Measurements from ENCODE around the gene BCL7B.

DNA sequence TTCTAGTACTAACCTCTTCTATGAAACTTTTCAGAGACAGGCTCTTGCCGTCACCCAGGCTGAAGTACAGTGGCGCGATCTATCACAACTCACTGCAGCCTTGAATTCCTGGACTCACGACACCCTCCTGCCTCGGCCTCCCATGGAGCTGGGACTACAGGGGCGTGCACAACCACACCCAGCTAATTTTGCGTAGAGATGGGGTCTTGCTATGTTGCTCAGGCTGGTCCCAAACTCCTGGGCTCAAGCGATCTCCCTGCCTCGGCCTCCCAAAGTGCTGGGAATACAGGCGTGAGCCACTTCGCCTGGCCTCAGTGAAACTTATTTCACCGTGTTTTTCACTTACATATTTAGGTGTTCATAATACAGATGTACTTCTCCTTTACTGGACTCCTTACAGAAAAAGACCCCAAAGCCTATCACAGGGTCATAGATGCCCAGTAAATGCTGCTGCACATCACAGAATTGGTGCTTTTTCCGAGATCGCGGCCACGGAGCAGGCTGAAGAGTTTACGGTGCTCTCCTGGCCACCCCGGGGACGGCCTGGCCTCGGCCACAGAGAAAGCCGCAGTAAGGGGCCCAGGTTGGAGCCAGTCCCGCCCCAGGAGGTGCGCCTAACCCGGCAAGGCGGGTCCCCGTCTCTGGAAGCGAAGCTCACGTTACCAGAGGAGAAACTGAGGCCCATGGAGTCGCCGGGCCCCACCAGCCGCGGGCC lies 20.3 kb upstream of the BCL7B start:
- TF ChIP-seq CTCF (IDR thresholded peaks at IDR 0.05): no peak
- no peak for TF ChIP-seq POLR2A (IDR thresholded peaks at IDR 0.05)
